K562 (cell line): ENCODE results near the gene ERF. TPM values are rescaled to one million over a fixed set of nuclear protein-coding genes. Genes with fewer than 3 reads are reported as not detected.
A peak's percentile ranks its signal among the peaks of the same experiment; 100 is the strongest.

Experiments used
- ATAC-seq: fragments of 200-7000 bp; cut with Tn5 transposase; 3 replicates; pipeline ENCODE4 v1.9.1; 2020; ENCODE audit warnings: moderate library complexity
- BruUV-seq: library from RNA; stranded (reverse); fragments of 400-500 nt; replicated peaks from 2 replicates; lab custom pipeline; 2021; lab: Mats Ljungman, UMichigan
- CTCF ChIA-PET: fragments of 300-600 bp; formaldehyde crosslinking; extraction: SDS; loops from one replicate; lab custom pipeline; 2021; ENCODE audit warnings: low intra/inter-chr PET ratio; lab: Yijun Ruan, JAX
- POLR2A ChIA-PET: fragments of 300-600, 350-650 bp; sonication (Branson Sonifier 250); formaldehyde crosslinking; extraction: SDS; loops from one replicate; lab custom pipeline; 2021; ENCODE audit warnings: antibody characterized with exemption, inconsistent platforms; lab: Yijun Ruan, JAX
- DNase-seq, 4 experiments: peaks; one replicate each; pipeline versions ENCODE4 v3.0.0 to v3.0.0-alpha.2; 2011 to 2018; ENCODE audit warnings: low spot score in 3 of 4, mixed read lengths in 3 of 4; ENCODE audit errors: extremely low read depth in 1 of 4
- FAIRE-seq: peaks from 2 replicates; lab custom pipeline; 2011; peaks lifted over from hg19 to GRCh38; lab: Jason Lieb, UNC
- H2AFZ ChIP-seq: 2 replicates; pipeline ENCODE4 v1.6.0; 2011; ENCODE audit warnings: low read depth, low read length, control low read depth, inconsistent platforms
- H3K27ac ChIP-seq: fragments of 200-600 bp; 3 replicates; pipeline ENCODE4 v1.8.0; 2011; ENCODE audit warnings: low read depth, mild to moderate bottlenecking, control low read depth, inconsistent platforms, low read length, moderate library complexity, mixed read lengths; ENCODE audit errors: extremely low read depth
- H3K27me3 ChIP-seq, 2 experiments: fragments of 300-600 bp in 1 of 2; 2 replicates in 1 of 2; 3 replicates in 1 of 2; pipeline versions ENCODE4 v1.6.0 to v1.8.0; 2011; ENCODE audit warnings: inconsistent platforms in 2 of 2, low read length in 2 of 2, mild to moderate bottlenecking in 1 of 2, mixed read lengths in 1 of 2, moderate library complexity in 1 of 2; ENCODE audit not compliant: control insufficient read depth in 2 of 2, insufficient read depth in 2 of 2
- H3K36me3 ChIP-seq: fragments of 300-600 bp; 3 replicates; pipeline ENCODE4 v1.8.0; 2011; ENCODE audit warnings: mild to moderate bottlenecking, low read length, inconsistent platforms; ENCODE audit not compliant: control insufficient read depth, insufficient read depth
- H3K4me1 ChIP-seq, 2 experiments: fragments of 200-600 bp in 1 of 2; replicated peaks in 1 of 2; 2 replicates in 1 of 2; 3 replicates in 1 of 2; pipeline versions ENCODE4 v1.5.1 to v1.8.0; 2011; ENCODE audit warnings: inconsistent platforms in 2 of 2, low read length in 2 of 2, mild to moderate bottlenecking in 1 of 2, mixed read lengths in 1 of 2, moderate library complexity in 1 of 2; ENCODE audit not compliant: control insufficient read depth in 2 of 2, insufficient read depth in 2 of 2
- H3K4me2 ChIP-seq: 2 replicates; pipeline ENCODE4 v1.6.1; 2011; ENCODE audit warnings: low read length, control low read depth, inconsistent platforms, mixed read lengths; ENCODE audit not compliant: insufficient read depth
- H3K4me3 ChIP-seq: fragments of 200-600 bp; sonication (generic), shearing (Covaris generic); 2 replicates; pipeline ENCODE4 v1.5.1; 2016; ENCODE audit warnings: control low read depth, inconsistent platforms
- H3K79me2 ChIP-seq: fragments of 200-600 bp; 3 replicates; pipeline ENCODE4 v1.8.0; 2011; ENCODE audit warnings: low read length, inconsistent platforms; ENCODE audit not compliant: control insufficient read depth, insufficient read depth
- H3K9ac ChIP-seq, 2 experiments: 2 replicates each; pipeline versions ENCODE4 v1.6.0 to v1.6.1; 2011; ENCODE audit warnings: low read depth in 2 of 2, low read length in 2 of 2, control low read depth in 1 of 2, inconsistent platforms in 1 of 2, mild to moderate bottlenecking in 1 of 2, mixed read lengths in 1 of 2; ENCODE audit not compliant: insufficient read depth in 1 of 2
- H3K9me1 ChIP-seq: one replicate; pipeline ENCODE4 v1.6.0; 2011; ENCODE audit warnings: inconsistent platforms, mild to moderate bottlenecking, low read length, moderate library complexity; ENCODE audit not compliant: control insufficient read depth, insufficient read depth
- H3K9me3 ChIP-seq: replicated peaks from 2 replicates; pipeline ENCODE4 v1.5.1; 2011; ENCODE audit warnings: low read depth, low read length, inconsistent platforms; ENCODE audit not compliant: control insufficient read depth, insufficient read depth
- H4K20me1 ChIP-seq: replicated peaks from 2 replicates; pipeline ENCODE4 v1.6.1; 2011; ENCODE audit warnings: low read length, inconsistent platforms, mixed read lengths; ENCODE audit not compliant: control insufficient read depth, insufficient read depth
- C11orf30 ChIP-seq: fragments of 450-650 bp; IDR thresholded peaks from 2 replicates; pipeline ENCODE4 v1.6.1; 2016; ENCODE audit warnings: low read depth, mild to moderate bottlenecking
- GATAD2B ChIP-seq: fragments of 450-650 bp; IDR thresholded peaks from 2 replicates; pipeline ENCODE4 v1.6.1; 2017; ENCODE audit warnings: mild to moderate bottlenecking, borderline replicate concordance
- IFI16 ChIP-seq: fragments of 250-450 bp; sonication (Bioruptor Pico); IDR thresholded peaks from 2 replicates; pipeline ENCODE4 v2.1.2; 2022; ENCODE audit warnings: mild to moderate bottlenecking, inconsistent platforms
- MAFG ChIP-seq: fragments of 450-650 bp; conservative IDR thresholded peaks from 2 replicates; pipeline ENCODE4 v1.6.1; 2016; ENCODE audit warnings: missing genetic modification characterization, missing compliant biosample characterization
- RBFOX2 ChIP-seq: fragments of 200-400 bp; formaldehyde crosslinking; IDR thresholded peaks from 2 replicates; pipeline ENCODE4 v1.6.1; 2017; ENCODE audit warnings: low read depth, mild to moderate bottlenecking, low read length, moderate library complexity
- RBM39 ChIP-seq: fragments of 200-400 bp; formaldehyde crosslinking; optimal IDR thresholded peaks from 2 replicates; pipeline ENCODE3; 2018; ENCODE audit warnings: low read depth, low read length
- RFX7 ChIP-seq: fragments of 250-450 bp; sonication (Bioruptor Pico); IDR thresholded peaks from 2 replicates; pipeline ENCODE4 v1.5.1; 2021; ENCODE audit warnings: mild to moderate bottlenecking
- STAT6 ChIP-seq: sonication (generic); formaldehyde crosslinking; IDR thresholded peaks from 2 replicates; pipeline ENCODE4 v1.8.1; 2023; ENCODE audit warnings: mild to moderate bottlenecking, missing genetic modification reagents
- TRIM24 ChIP-seq, 2 experiments: fragments of 450-650 bp; IDR thresholded peaks; 2 replicates each; pipeline ENCODE4 v1.6.1; 2016
- U2AF1 ChIP-seq: fragments of 200-400 bp; formaldehyde crosslinking; optimal IDR thresholded peaks from 2 replicates; pipeline ENCODE3; 2017; ENCODE audit warnings: mild to moderate bottlenecking, low read depth, low read length, moderate library complexity
- ZNF316 ChIP-seq: fragments of 450-650 bp; IDR thresholded peaks from 2 replicates; pipeline ENCODE4 v1.6.1; 2016
- WGBS: fragments of 100-300 bp; shearing (Covaris generic); methylation state at CpG from one replicate; pipeline ENCODE4 v1.1.6; 2016; ENCODE audit warnings: low coverage, mixed read lengths; ENCODE audit not compliant: insufficient coverage; ENCODE audit errors: missing lambda C conversion rate; 5-methylcytosine and 5-hydroxymethylcytosine counted together
- in situ Hi-C: fragments of 300-500 bp; cut with MboI; formaldehyde crosslinking; loops from 4 replicates; pipeline ENCODE4 v1.15.0; 2018; ENCODE audit warnings: inconsistent platforms, mixed read lengths
- intact Hi-C: fragments of 100-400 bp; cut with micrococcal nuclease; formaldehyde crosslinking; loops from 2 replicates; pipeline ENCODE4 v1.14.2; 2022
- polyA plus RNA-seq, 8 experiments: library from polyadenylated mRNA; depleted of rRNA in 4 of 8; stranded (reverse) in 5 of 8; unstranded in 3 of 8; fragments of >200 nt; fragmentation: Nextera tagmentation in 2 of 8; fragmentation: Illumina TruSeq in 1 of 8; extraction: Ambion mirVana in 2 of 8; extraction: Trizol in 1 of 8; gene quantifications; 2 replicates each; pipeline versions ENCODE4 v1.2.1 to v1.2.3, GENCODE V29; 2011 to 2014; ENCODE audit warnings: inconsistent platforms in 1 of 8, missing spikeins in 1 of 8
- total RNA-seq, 7 experiments: library from RNA; depleted of rRNA in 6 of 7; stranded (reverse); fragments of >200 nt in 6 of 7; fragmentation: Illumina TruSeq in 2 of 7; extraction: Trizol in 2 of 7; gene quantifications; 2 replicates each; pipeline versions ENCODE4 v1.2.1 to v1.2.3, GENCODE V29; 2011 to 2021; ENCODE audit warnings: low replicate concordance in 1 of 7

The ERF gene
- total and polyA plus RNA-seq, 9 of the 15 experiments (the other 6 are each of a cell fraction or from before 2014, with no cell fraction given): 0.03 to 75.4 (median 27.0) TPM

GRCh38 chr19:42239544-42240220 is 15.2 kb downstream of the ERF start:
- 0 out of 4 replicates have a peak overlapping the region, but pooled peaks of 1 of the 2 experiments have one; percentile 14 for H3K9ac ChIP-seq
- FAIRE-seq (no peak), ATAC-seq (no peak), DNase-seq (no peak)
- H3K9me1 ChIP-seq: peaks cover under 1% of the 10 kb centered on the region
- ChIA-PET POLR2A (interaction anchor here (0.6 to 11.7 kb wide), 7 partner anchors 12 to 385 kb away, joined by 3 to 116 read pairs (median 4); partner anchors contain the start of gene PAFAH1B3), CTCF (no interaction called here)
- no peaks in the 10 kb centered on the region for H4K20me1 ChIP-seq
- 93% methylated on average over 10 of the region's 10 CpGs for WGBS
- H3K27ac ChIP-seq: no peak overlapping the region; the same call in 2 of the 3 replicates
- no peak overlapping the region for H2AFZ ChIP-seq
- H3K4me1 ChIP-seq: peaks cover 0 to 10% of the 10 kb centered on the region in 2 experiments; a peak in 4 of 5 replicates
- H3K36me3 ChIP-seq: peaks cover 52% of the 10 kb centered on the region
- peaks cover 56% of the 10 kb centered on the region for H3K79me2 ChIP-seq
- H3K4me2 ChIP-seq: no peak overlapping the region
- intact Hi-C loops (loop anchor here (5.0 kb wide), 2 partner anchors 42 to 58 kb away; no protein-coding TSS in a partner anchor), in situ Hi-C loops (no loop called here)
- BruUV-seq: no TSS peak
- no peaks in the 10 kb centered on the region for H3K9me3 ChIP-seq
- H3K4me3 ChIP-seq: no peak overlapping the region
- no peak for TF ChIP-seq RFX7
- no peak for TF ChIP-seq U2AF1
- TF ChIP-seq STAT6: no peak
- TF ChIP-seq GATAD2B: no peak
- peak; percentile 52; the same call in 1 of the 2 replicates for TF ChIP-seq C11orf30
- 0 out of 2 replicates have a peak, but pooled peaks have one; percentile 22 for TF ChIP-seq RBFOX2
- no peak for TF ChIP-seq RBM39
- peak; percentile 33; the same call in 1 of the 2 replicates for TF ChIP-seq MAFG (tag)
- no peak for TF ChIP-seq TRIM24 (IDR thresholded peaks at IDR 0.05)
- no peak for TF ChIP-seq IFI16 (CRISPR knock-in tag)
- TF ChIP-seq ZNF316: peak; percentile 62
- H3K27me3 ChIP-seq: no peaks in the 10 kb centered on the region
